Astrocyte (in vitro differentiated cells and primary cell): ENCODE measurements around the gene SAV1. TPM values are rescaled to one million over a fixed set of nuclear protein-coding genes. Genes with fewer than 3 reads are reported as not detected.

Experiments
- DNase-seq: peaks from one replicate; pipeline ENCODE4 v3.0.0-alpha.2; 2010; ENCODE audit warnings: low read depth
- FAIRE-seq: peaks from 2 replicates; lab custom pipeline; 2011; peaks lifted over from hg19 to GRCh38; lab: Jason Lieb, UNC
- H2AFZ ChIP-seq: 2 replicates; pipeline ENCODE4 v1.6.0; 2012; ENCODE audit warnings: low read depth, low read length, inconsistent platforms
- H3K27ac ChIP-seq: 2 replicates; pipeline ENCODE4 v1.5.1; 2011; ENCODE audit warnings: low read depth, low read length, inconsistent platforms
- H3K27me3 ChIP-seq: 2 replicates; pipeline ENCODE4 v1.6.0; 2011; ENCODE audit warnings: low read length, inconsistent platforms; ENCODE audit not compliant: insufficient read depth
- H3K36me3 ChIP-seq: 2 replicates; pipeline ENCODE4 v1.5.1; 2011; ENCODE audit warnings: low read length, inconsistent platforms; ENCODE audit not compliant: insufficient read depth
- H3K4me1 ChIP-seq: 2 replicates; pipeline ENCODE4 v1.5.1; 2011; ENCODE audit warnings: low read length, inconsistent platforms; ENCODE audit not compliant: insufficient read depth
- H3K4me2 ChIP-seq: 2 replicates; pipeline ENCODE4 v1.6.0; 2012; ENCODE audit warnings: low read length, inconsistent platforms
- H3K4me3 ChIP-seq: 2 replicates; pipeline ENCODE4 v1.5.1; 2011; ENCODE audit warnings: low read depth, mild to moderate bottlenecking, low read length, inconsistent platforms; ENCODE audit not compliant: insufficient read depth
- H3K79me2 ChIP-seq: 2 replicates; pipeline ENCODE4 v1.6.0; 2012; ENCODE audit warnings: mild to moderate bottlenecking, low read length, inconsistent platforms; ENCODE audit not compliant: insufficient read depth
- H3K9ac ChIP-seq: 2 replicates; pipeline ENCODE4 v1.6.0; 2012; ENCODE audit warnings: mild to moderate bottlenecking, low read length, inconsistent platforms
- H3K9me3 ChIP-seq: 2 replicates; pipeline ENCODE4 v1.5.1; 2012; ENCODE audit warnings: low read depth, mild to moderate bottlenecking, low read length, inconsistent platforms; ENCODE audit not compliant: insufficient read depth
- H4K20me1 ChIP-seq: 2 replicates; pipeline ENCODE4 v1.6.0; 2012; ENCODE audit warnings: low read length, inconsistent platforms; ENCODE audit not compliant: insufficient read depth
- H3K27ac Mint-ChIP-seq: one replicate; pipeline ENCODE4 v1.8.0; 2021; ENCODE audit warnings: mild to moderate bottlenecking, mixed read lengths; ENCODE audit not compliant: unreplicated experiment
- H3K27me3 Mint-ChIP-seq: one replicate; pipeline ENCODE4 v1.8.0; 2021; ENCODE audit warnings: low read depth, mixed read lengths; ENCODE audit not compliant: unreplicated experiment
- H3K36me3 Mint-ChIP-seq: one replicate; pipeline ENCODE4 v1.8.0; 2021; ENCODE audit warnings: low read depth, mixed read lengths; ENCODE audit not compliant: unreplicated experiment
- H3K4me1 Mint-ChIP-seq: one replicate; pipeline ENCODE4 v1.8.0; 2021; ENCODE audit warnings: low read depth, mixed read lengths; ENCODE audit not compliant: unreplicated experiment
- H3K4me3 Mint-ChIP-seq: one replicate; pipeline ENCODE4 v1.8.0; 2021; ENCODE audit warnings: mild to moderate bottlenecking, moderate library complexity, mixed read lengths; ENCODE audit not compliant: unreplicated experiment
- H3K9me3 Mint-ChIP-seq: one replicate; pipeline ENCODE4 v1.8.0; 2021; ENCODE audit warnings: mild to moderate bottlenecking, mixed read lengths; ENCODE audit not compliant: unreplicated experiment
- CTCF ChIP-seq: IDR thresholded peaks from 2 replicates; pipeline ENCODE4 v1.5.1; 2011; ENCODE audit warnings: low read depth, mild to moderate bottlenecking, inconsistent platforms, low read length, moderate library complexity; ENCODE audit not compliant: insufficient read depth
- EZH2 ChIP-seq: IDR thresholded peaks from 2 replicates; pipeline ENCODE4 v1.6.1; 2012; ENCODE audit warnings: mild to moderate bottlenecking, low read length, inconsistent platforms; ENCODE audit not compliant: insufficient read depth
- total RNA-seq: library from RNA; stranded (reverse); gene quantifications from 2 replicates; pipeline ENCODE4 v1.2.1, GENCODE V29; 2021

Gene SAV1
- total RNA-seq, 1 donor from 2014 or later = 26.3 TPM

- Histone ChIP-seq H3K27ac (no peak overlapping the region), H3K9me3 (no peaks in the 10 kb centered on the region), H3K4me2 (no peak overlapping the region), H3K36me3 (no peaks in the 10 kb centered on the region), H4K20me1 (peaks cover 15% of the 10 kb centered on the region), H3K79me2 (peaks cover 22% of the 10 kb centered on the region), H2AFZ (no peak overlapping the region), H3K4me3 (no peak overlapping the region), H3K4me1 (peaks cover 13% of the 10 kb centered on the region), H3K27me3 (no peaks in the 10 kb centered on the region), H3K9ac (no peak overlapping the region)
- Mint-ChIP-seq H3K27me3 (no peaks in the 10 kb centered on the region), H3K9me3 (no peaks in the 10 kb centered on the region), H3K27ac (no peak overlapping the region), H3K36me3 (no peaks in the 10 kb centered on the region), H3K4me3 (no peak overlapping the region), H3K4me1 (peaks cover 10% of the 10 kb centered on the region)
- FAIRE-seq (no peak), DNase-seq (no peak)
- TF ChIP-seq EZH2 = no peak
- no peak for TF ChIP-seq CTCF
Observed at GRCh38 chr14:50670866-50671256, 2.8 kb upstream of the SAV1 start.

GRCh38 chr14:50670196-50670865, 2.2 kb upstream of the SAV1 start:
- Histone ChIP-seq H3K4me1 (peaks cover 9% of the 10 kb centered on the region), H4K20me1 (peaks cover 15% of the 10 kb centered on the region), H3K36me3 (no peaks in the 10 kb centered on the region), H3K4me3 (no peak overlapping the region), H3K27me3 (no peaks in the 10 kb centered on the region), H3K9me3 (no peaks in the 10 kb centered on the region), H3K9ac (no peak overlapping the region), H3K27ac (no peak overlapping the region), H3K4me2 (peak overlapping the region; percentile 24), H2AFZ (no peak overlapping the region), H3K79me2 (peaks cover 27% of the 10 kb centered on the region)
- TF ChIP-seq EZH2 (no peak), CTCF (no peak)
- Mint-ChIP-seq H3K36me3 (no peaks in the 10 kb centered on the region), H3K4me1 (peaks cover 6% of the 10 kb centered on the region), H3K27ac (no peak overlapping the region), H3K9me3 (no peaks in the 10 kb centered on the region), H3K27me3 (no peaks in the 10 kb centered on the region), H3K4me3 (no peak overlapping the region)
- no peak for DNase-seq
- no peak for FAIRE-seq

GRCh38 chr14:50669441-50669986, 1.4 kb upstream of the SAV1 start:
- no peaks in the 10 kb centered on the region for H3K9me3 ChIP-seq
- no peaks in the 10 kb centered on the region for H3K27me3 ChIP-seq
- H3K9me3 Mint-ChIP-seq = no peaks in the 10 kb centered on the region
- DNase-seq (no peak), FAIRE-seq (no peak)
- no peak overlapping the region for H3K27ac Mint-ChIP-seq
- no peak overlapping the region for H3K9ac ChIP-seq
- peaks cover 4% of the 10 kb centered on the region for H3K4me1 Mint-ChIP-seq
- no peaks in the 10 kb centered on the region for H3K27me3 Mint-ChIP-seq
- no peaks in the 10 kb centered on the region for H3K36me3 ChIP-seq
- H3K27ac ChIP-seq = no peak overlapping the region
- H2AFZ ChIP-seq = peak overlapping the region; percentile 6
- H3K4me3 ChIP-seq = no peak overlapping the region
- H3K4me1 ChIP-seq = peaks cover 9% of the 10 kb centered on the region
- no peak overlapping the region for H3K4me3 Mint-ChIP-seq
- TF ChIP-seq EZH2 = no peak
- no peak for TF ChIP-seq CTCF
- H3K79me2 ChIP-seq = peaks cover 33% of the 10 kb centered on the region
- peaks cover 15% of the 10 kb centered on the region for H4K20me1 ChIP-seq
- H3K4me2 ChIP-seq = peak overlapping the region; percentile 89
- no peaks in the 10 kb centered on the region for H3K36me3 Mint-ChIP-seq
